Head of caudate nucleus (tissue), 42 donors: Measurements from ENCODE around the gene KRTAP5-3.
"Not testable (repeated sequence)": the region's sequence is repeated elsewhere in the genome, so short reads cannot be mapped to it uniquely, and the experiment has no call there.

Experiments used
- DNase-seq, 42 donors: peaks; one replicate each; pipeline versions ENCODE4 v3.0.0 to v3.0.0-alpha.2; 2020 to 2021; ENCODE audit warnings: mixed read lengths in 7 of 42
- intact Hi-C: fragments of 100-400 bp; cut with DNase I; formaldehyde crosslinking; loops from one replicate; pipeline ENCODE4 v1.15.0; 2022

KRTAP5-3 gene

DNA sequence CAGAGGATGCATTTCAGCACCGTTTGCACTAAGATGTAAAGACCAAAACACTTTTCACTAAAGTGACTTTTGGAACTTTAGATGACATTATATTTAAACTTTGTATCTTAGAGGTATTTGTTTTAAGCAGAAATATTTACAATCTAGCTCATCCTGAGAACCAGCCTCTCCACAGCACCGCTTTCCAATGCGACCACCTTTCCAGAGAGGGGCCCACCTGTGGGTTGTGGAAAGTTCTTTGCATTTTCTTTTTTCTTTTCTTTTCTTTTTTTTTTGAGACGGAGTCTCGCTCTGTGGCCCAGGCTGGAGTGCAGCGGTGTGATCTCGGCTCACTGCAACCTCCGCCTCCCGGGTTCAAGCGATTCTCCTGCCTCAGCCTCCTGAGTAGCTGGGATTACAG, 38.3 kb upstream of the KRTAP5-3 start:
- DNase-seq, intact Hi-C loops: not testable (repeated sequence)

DNA sequence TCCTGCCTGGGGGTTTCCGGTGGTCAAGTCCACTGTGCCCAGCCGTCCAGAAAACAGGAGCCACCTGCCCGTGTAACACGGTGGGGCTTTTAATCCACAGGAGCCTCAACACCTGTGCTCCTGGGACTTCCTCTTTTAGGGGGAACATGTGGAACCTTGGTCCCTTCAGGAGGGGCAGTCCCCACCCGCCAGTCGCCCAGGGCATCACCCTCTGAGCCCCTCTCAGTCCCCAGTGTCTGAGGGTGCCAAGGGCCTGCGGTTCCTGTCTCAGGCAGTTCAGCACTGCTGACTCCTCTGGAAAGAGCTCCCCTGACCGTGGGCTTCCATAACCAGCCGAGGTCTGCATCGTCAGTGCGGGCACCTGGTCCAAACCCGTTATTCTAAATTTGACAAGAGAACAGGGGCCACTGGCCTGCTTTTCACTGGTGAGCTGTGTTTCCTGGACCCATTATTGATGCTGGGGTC, 37.1 kb upstream of the KRTAP5-3 start:
- intact Hi-C loops = no loop called here

DNA sequence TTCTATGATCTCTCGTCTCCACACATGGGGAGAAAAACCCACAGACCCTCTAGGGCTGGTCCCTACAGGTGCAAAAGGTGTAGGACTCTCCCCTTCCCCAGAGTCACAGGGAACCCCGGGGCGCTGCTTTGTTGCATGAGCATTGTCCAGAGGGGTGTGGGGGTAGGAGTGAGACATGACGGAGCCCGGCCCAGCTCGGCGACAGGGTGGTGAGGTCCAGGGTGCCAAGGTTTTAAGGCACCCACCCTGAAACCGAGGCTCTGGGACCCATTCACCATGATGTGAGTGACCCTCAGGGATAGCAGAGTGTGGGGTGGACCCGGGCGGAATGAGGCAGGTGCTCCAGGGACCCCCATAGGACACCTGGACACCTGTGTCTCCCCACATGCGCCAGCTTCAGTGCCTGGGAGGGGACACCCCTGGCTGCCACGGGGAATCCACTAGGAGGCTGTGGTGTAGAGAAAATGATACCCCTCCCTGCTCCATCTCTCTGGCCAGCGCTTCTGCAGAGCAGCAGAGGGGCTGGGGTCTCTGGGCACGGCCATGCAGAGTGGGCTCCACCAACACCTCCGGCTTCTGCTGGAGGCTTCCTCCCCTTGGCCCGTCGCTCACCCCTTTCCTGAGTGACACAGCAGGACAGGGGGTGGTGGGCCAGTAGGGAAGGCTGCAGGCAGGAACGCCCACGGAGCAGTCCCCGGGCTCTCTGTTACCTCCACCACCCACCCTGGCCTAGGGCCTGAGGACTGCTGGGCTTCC, 36.5 kb upstream of the KRTAP5-3 start:
- DNase-seq = no peak
- intact Hi-C loops = no loop called here

More for the DNA sequence above, 37.1 kb upstream of the KRTAP5-3 start:
- no peak for DNase-seq

DNA sequence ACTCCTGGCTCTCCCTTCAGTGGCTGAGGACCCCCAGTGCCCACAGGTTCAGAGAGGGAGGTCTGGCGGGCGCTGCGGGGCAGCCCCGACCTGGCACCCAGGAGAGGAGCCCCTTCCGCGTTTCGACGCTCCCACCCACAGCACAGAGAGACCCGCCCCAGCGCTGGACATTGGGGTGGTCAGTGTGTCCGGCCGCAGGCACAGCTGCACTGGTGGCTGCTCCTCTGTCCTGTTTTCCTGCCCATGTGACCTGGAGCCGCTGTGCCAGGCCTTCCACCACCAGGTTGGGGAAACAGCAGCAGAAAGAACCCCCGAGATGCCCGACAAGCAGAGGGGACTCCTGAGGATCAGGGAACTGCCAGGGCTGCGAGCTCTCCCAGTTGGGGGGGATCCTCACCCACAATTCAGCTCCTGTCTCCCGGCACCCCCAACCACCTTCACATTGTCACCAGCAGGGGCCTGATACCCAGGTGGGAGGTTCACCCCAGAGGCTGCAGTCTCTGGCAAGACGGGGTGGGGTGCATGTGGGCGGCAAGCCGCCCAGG, 35.0 kb upstream of the KRTAP5-3 start:
- intact Hi-C loops = no loop called here
- DNase-seq = no peak

DNA sequence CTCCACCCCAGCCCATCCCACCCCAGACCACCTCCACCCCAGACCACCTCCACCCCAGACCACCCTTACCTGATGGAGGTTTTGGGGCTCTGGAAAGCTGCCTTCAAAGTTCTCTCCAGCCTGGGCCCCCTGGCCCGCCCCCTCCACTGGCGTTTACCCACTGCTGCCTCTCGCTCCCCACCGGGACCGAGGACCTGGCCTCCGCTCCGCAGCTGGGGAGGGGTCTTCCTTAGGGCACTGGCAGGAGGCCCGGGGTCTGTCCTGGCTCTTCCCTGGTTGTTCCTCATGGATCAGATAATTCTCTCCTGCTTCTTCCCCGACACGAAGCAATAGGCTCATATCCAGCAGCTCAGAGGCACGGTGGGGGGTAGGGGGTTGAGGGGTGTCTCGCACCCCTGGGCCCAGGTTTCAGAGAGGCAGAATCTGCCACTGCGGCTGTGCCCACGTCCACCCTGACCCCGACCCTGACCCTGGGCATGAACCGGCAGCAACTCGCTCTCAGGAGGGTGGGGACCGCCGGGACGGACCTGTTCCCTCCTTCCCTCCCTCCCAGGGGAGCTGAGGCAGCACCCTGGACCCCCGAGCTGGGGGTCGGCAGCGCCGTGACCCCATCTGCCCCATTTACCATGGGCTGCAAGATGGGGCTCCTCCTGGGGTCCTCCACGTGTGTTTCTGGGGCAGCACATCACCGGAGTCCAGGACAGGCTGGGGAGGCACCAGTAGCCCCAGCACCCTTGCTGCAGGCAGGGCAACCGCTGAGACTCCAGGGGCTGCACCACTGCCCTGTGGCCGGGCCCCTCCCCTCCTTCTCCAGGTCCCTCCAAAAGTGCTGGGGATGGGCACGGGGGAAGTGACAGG, 34.3 kb upstream of the KRTAP5-3 start:
- intact Hi-C loops = no loop called here
- DNase-seq = no peak

DNA sequence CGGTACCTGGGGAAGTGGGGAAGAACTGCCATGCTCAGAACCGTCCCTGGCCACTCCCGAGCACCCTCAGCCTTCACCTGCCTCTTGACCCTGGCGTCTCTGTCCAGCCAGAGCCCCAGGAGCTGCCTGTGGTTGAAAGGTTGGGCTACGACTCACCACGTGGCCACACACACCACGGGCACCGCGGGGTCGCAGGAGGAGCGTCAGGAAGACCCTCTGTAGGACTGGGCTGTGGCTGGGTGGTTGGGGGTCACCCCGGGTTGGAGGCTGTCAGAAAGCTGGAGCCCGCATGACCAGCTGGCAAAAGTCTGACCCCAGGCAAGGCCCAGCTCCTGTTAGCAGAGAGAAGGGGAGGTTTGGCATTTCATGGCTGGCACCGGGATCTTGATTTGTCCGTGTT, 32.8 kb upstream of the KRTAP5-3 start:
- no peak for DNase-seq
- intact Hi-C loops = no loop called here

DNA sequence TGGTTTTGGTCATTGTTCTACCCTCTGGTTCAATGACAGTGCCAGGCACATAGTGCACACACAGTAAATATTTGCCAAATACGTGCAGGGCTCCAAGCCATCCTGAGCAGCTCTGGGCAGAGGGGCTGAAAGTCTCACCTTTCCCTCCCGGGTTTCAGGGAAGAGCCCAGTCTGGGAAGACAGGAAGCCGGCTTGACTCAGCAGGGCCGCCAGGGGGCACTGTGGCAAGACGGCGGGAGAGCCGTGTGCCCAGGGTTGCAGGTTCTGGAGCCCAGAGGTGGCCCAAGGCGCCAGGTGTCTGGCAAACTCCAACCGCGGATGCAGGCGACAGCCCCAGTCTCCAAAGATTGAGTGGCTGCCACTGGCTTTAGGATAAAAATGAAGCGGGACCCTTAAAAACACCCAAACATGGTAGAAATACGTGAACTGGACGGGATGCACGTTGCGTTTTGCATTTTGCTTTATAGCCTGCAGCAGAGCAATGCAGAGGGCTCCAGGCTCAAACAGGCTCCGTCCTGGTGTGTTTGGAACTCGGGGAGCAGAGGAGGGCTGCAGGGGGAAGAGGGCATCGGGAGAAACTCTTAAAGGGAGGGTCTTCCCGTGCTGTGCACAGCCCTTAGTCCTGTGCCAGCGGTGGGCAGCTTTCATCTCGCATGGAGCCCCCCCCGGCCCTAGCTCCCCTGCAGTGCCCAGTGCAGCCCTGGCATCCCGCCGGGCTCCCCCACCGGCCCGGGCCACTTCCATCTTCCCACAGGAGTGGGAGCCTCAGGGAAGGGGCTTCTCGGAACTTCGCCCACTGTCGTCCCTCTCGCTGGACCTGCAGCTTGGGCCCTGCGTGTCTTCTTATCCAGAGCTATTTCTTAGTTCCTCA, 32.0 kb upstream of the KRTAP5-3 start:
- peak in 35 of 42 donors; percentile 12 to 71 (median 49) for DNase-seq
- intact Hi-C loops = no loop called here

DNA sequence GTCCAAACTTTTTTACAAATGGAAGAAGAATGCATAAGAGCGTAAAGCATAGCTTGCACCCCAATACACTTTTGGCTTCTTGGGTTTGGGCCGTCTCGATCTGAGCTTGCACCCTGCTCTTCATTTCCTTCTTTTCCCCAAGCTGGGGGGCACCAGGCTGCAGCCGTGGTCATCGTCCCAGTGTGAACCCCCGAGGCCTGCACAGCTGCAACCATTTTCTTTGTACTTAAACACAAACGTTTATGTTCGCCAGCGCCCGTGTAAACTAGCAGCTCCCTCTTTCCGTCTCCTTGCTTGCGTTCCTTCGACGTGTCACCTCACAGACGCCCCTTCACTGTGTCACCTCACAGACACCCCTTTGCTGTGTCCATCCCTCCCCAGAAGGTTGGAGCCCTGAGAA, 31.4 kb upstream of the KRTAP5-3 start:
- intact Hi-C loops = no loop called here
- DNase-seq = no peak

DNA sequence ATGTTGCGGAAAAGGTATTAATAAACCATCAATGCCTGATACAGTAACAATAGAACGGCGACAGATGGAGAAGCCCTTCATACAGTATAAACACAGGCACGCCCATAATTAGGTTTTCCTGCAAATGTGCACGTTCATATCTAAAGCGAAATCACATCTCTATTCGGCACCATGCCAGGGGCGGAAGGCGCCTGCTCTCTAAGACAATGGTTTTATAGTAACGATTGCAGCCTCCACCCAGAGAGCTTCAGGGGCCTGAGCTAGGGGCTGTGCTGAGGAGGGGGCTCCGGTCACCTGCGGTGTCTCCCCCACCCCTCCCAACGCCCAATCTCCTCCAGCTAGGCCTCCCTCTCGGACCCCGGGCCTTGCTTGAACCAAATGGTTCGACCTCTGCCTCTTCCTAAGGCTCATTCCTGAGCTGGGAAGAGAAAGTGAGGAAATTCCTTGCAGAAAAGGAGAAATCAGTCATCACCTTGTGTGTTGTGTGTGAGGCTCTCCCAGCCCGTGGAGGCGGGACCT, 30.9 kb upstream of the KRTAP5-3 start:
- intact Hi-C loops = no loop called here
- DNase-seq = no peak

DNA sequence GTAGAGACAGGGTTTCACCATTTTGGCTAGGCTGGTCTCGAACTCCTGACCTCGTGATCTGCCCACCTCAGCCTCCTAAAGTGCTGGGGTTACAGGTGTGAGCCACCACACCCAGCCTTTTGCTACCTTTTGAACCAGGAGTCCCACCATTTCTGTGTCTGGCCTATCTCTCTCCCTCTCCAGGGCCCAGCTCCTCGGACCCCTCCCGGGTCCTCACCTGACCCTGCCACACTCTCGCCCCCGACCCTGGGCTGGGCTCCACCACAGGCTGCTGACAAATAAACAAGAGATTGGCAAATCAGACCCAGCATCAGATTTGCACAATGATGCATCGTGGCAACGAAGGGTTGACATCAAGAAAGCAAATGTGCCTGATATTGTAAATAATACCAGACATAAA, 30.1 kb upstream of the KRTAP5-3 start:
- intact Hi-C loops = no loop called here
- DNase-seq = no peak

DNA sequence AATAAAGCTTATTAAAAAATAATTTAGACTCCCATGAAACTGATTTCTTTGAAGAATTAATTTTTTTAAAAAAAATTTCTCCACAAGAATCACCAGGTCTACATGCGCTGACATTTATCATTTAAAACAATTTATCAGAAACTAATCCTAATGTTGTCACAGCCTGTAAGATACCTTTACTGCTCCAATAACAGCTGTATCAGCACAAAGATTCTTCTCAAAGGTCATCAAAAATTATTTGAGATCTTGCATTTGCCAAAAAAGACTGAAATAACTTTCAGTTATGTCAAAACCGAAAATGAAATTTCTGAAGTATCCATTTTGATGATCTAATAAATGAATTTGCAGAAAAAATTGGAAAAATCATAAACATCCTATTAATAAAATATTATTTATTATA, 29.4 kb upstream of the KRTAP5-3 start:
- no peak for DNase-seq
- intact Hi-C loops = no loop called here

DNA sequence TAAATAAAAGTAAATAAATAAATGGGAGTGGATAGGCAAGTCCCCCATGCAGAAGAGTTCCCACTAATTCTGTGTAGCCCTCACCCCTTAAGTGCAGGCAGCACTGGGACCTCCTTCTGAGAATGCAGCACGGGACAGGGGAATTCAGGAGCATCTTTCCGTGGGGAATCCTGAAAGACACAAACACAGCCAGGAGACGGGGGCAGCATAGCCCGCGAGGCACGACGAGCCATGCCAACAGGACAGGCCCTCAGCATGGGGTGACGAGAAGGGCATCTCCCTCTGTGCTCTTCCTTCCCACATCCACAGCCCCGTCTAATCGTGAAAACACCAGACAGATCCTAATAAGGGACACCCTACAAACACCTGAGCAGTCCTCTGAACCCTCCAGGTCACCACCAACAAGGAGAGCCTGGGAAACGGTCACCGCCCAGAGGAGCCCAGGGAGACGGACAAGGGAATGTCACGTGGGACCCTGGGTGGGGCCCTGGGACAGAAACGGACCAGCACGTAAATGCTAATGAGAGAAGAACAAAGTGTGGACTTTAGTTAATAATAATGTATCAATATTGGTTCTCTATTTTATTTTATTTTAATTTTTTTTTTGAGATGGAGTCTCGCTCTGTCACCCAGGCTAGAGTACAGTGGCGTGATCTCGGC, 28.2 kb upstream of the KRTAP5-3 start:
- intact Hi-C loops = no loop called here
- no peak for DNase-seq

DNA sequence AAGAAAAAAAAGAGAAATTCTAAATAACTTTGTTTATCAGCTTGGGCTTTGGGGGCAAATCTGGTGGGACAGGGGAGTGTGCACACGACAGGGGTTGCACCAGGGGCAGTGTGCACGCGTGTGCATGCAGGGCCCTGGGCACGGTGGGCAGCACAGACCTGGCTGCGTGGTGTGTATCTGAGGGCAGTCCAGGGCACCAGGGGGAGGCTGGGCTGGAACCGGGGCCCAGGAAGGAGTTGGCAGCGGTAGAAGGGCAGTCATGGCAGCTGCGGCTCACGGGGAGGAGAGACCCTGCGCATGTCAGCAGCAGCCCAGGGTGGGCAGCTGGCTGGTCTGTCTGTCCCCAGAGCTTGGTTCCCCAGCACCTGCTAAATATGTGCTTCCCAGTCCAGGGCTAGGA, 25.6 kb upstream of the KRTAP5-3 start:
- no peak for DNase-seq
- intact Hi-C loops = loop anchor here (5.0 kb wide), 1 partner anchor 87 kb away; no protein-coding TSS in a partner anchor

DNA sequence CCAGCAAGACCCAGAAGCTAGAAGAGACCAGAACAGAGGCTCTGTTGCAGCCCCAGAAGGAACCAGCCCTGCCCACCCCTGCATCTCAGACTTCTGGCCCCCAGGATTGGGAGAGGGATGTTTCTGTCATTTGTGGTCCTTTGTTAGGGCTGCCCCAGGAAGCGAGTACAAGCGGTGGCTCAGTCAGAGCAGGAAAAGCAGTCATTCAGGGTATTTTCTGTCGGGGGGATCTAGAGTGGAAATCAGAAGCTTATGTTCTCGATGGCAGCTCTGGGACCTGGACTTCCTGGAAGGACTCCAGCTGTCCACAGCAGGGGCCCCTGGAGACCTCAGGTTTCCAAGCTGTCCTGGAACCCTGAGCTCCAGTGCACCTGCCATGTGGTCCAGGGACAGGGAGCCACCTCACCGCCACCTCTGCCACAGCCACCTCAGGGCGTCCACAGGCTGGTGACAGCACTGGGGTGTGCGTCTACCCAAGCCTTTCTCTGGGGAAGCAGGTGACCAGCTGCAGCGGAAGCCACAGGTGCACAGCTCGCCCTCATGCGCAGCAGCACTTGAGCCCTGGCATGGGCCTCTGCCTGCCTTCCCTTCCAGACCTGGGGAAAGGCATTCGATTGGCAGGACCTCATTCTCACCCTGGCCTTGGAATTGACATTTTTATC, 23.9 kb upstream of the KRTAP5-3 start:
- DNase-seq = no peak
- intact Hi-C loops = loop anchor here (5.0 kb wide), 1 partner anchor 85 kb away; no protein-coding TSS in a partner anchor

DNA sequence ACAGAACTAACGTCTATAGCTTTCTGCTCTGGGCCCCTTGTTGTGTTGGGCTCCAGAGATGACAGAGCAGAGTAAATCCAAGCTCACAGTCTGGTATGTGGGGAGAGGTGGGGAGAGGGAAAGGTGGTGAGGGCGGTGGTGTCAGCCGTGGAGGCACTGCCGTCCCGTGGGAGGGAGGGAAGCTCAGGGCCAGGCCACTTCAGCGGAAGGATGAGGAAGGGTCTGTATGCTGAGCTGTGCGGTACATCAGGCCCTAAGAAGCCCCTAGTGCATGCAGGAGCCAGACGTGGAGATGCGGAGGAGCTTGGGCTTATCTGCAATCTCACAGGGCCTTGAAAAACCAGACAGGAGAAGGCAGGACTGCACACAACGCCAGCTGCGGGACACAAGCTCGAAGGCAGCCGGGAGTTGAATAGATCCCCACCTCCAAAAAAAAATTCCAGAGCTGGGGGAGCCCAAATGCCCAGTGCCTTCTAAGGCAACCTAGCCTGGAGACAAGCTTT, 22.9 kb upstream of the KRTAP5-3 start:
- intact Hi-C loops = loop anchor here (5.0 kb wide), 1 partner anchor 84 kb away; no protein-coding TSS in a partner anchor
- no peak for DNase-seq

DNA sequence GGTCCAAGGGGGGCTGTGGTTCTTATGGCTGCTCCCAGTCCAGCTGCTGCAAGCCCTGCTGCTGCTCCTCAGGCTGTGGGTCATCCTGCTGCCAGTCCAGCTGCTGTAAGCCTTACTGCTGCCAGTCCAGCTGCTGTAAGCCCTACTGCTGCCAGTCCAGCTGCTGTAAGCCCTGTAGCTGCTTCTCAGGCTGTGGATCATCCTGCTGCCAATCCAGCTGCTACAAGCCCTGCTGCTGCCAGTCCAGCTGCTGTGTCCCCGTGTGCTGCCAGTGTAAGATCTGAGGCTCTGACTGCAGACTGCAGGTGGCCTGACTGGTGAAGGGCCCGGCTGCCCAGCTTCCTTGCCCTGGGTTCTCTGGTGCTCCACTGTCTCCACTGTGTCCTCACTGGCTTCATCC, 22.0 kb upstream of the KRTAP5-3 start:
- DNase-seq = no peak
- intact Hi-C loops = loop anchor here (5.0 kb wide), 1 partner anchor 83 kb away; no protein-coding TSS in a partner anchor
